Activated CD8-positive, alpha-beta memory T cell treated with anti-CD3 and anti-CD28 coated beads for 36 hours (primary cell): ENCODE data around the gene PIEZO2. TPM values are rescaled to one million over a fixed set of nuclear protein-coding genes. Genes with fewer than 3 reads are reported as not detected.

ENCODE experiments used
- CTCF ChIA-PET: fragments of 350-600 bp; sonication (Branson Sonifier 250); formaldehyde crosslinking; loops from one replicate; lab custom pipeline; 2021; ENCODE audit warnings: antibody characterized with exemption; lab: Charles Lee
- POLR2A ChIA-PET: fragments of 350-600 bp; sonication (Branson Sonifier 250); formaldehyde crosslinking; loops from one replicate; lab custom pipeline; 2021; ENCODE audit warnings: antibody characterized with exemption; lab: Charles Lee
- total RNA-seq, 2 experiments: library from RNA; stranded (reverse); gene quantifications; one replicate each; pipeline ENCODE4 v1.2.3, GENCODE V29; 2021

The PIEZO2 gene
- total RNA-seq, 2 experiments from 2014 or later, result not detected

DNA sequence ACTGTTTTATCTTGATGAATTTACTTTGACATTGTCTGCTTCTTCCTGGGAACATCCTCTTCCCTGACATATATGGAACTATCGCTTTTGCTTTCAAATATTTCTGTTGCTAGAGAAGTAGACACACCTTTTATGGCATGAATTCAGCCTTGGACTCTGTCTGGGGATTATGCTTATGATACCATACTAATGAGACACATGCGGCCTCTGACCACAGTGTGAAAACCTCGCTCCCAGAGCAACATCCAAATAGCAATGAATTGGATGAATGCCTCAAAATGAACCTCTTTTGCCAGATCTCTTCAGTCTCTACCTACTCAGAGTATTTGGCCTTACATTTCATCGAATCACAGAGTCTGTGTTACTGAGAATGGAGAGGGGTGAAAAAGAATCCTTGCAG is 70.9 kb downstream of the PIEZO2 start:
- ChIA-PET CTCF (no interaction called here), POLR2A (no interaction called here)

DNA sequence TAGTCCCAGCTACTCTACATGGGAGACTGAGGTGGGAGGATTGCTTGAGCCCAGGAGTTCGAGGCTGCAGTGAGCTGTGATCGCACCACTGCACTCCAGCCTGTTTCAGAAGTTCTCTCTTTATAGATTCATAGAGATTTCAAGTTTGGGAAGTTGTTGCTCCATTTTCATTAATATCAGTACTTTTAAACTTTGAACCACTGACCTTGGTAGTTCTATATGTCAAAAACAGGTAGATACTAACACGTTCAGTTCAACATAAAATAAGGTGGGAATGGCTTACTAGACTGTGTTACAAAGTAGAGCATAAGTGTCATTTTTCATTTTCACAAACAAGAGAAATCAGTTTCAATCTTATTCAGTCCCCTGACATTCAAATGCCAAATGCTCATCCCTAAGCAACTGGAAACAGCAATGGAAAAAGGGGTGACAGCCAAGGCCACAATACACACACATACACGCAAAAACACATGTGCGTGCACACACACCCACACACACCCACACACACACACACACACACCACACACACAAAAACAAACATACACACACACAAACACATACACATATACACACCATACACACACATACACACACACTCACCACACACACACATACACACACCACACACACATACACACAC is 71.7 kb downstream of the PIEZO2 start:
- ChIA-PET CTCF (no interaction called here), POLR2A (no interaction called here)

DNA sequence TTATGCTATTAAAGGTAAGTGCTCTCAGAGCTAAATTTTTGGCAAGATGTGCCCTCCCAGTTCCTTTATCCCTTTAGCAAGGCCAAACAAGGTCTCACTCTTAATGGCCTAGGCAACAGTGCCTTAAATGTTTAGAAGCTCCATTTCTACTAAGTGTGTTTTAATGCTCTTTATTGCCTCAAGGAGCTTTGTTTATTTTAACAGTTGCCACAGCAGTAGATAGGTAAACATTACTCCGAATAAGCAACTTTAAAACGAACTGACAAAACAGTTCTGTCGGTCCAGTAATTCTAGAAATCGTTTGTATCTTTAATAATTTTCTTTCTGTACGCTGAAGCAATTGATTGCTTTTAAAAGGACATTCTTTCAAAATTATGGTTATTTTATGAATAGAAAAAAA is 74.5 kb downstream of the PIEZO2 start:
- ChIA-PET POLR2A (no interaction called here), CTCF (no interaction called here)

DNA sequence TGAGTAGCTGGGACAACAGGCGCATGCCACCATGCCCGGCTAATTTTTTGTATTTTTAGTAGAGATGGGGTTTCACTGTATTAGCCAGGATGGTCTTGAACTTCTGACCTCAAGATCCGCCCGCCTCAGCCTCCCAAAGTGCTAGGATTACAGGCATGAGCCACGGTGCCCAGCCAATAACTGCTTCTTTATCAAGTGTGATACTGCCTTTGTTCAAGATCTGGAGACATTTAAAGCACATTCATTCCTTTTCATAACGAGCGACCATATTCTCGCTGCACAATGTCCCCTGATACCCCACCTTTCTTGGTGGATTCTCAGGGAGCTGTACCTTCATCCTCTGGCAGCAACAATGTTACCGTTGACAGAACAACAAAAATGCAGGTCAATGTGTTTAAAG is 75.4 kb downstream of the PIEZO2 start:
- CTCF ChIA-PET, result no interaction called here
- POLR2A ChIA-PET, result no interaction called here

DNA sequence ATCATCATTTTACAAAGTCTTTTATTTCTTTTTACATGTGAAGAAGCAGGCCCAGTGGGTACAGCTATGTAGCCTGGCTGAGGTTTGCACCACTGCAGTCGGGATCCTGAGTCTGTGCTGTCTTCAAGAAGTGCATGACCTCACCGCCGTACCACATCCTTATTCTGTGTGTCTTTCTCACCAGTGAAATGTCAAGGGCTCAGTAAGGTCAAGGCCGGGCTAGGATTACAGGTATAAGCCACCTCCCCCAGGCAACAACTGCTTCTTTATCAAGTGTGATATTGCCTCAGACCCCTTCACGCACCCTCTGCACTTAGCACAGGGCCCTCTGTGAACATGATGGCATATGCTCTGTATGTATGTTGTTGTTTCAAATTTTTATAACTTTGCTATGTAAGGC is 76.7 kb downstream of the PIEZO2 start:
- CTCF ChIA-PET, result no interaction called here
- POLR2A ChIA-PET, result no interaction called here

DNA sequence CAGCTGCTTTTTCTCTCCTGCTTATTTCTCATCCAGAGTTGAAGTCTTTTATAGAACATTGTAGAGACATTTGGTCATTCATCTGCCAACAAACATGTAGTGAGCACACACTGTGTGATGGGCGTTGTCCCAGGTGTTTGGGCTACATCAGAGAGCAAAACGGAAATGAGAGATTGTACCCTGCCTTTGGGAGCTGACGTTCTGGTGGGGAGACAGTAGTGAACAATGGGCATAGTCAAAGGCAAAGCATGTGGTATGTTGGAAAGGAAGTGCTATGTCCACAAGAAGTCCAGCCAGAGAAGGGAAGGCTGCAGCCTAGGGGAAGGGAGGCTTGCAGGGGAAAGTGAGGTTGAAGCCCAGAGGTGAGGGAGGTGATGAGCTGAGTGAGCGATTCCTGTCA is 78.1 kb downstream of the PIEZO2 start:
- CTCF ChIA-PET, result no interaction called here
- POLR2A ChIA-PET, result no interaction called here

DNA sequence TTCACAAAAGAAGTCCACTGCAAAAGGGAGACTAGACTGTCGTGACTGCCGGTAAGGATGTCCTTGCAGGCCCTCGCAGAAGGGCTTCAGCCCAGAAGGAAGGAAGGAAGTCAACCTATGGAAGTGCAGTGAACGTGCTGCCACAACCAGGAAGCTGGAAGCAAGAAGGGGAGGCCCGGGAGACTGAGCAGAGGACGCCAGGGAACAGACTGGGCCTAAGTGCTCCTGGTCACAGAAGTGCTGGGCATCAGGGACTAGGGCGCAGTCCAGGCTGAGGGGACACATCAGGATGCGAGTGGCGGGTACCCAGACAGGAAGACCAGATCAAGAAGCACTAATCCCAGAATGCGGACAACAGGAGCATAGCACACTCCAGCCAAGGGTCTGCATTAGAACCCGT is 78.8 kb downstream of the PIEZO2 start:
- POLR2A ChIA-PET, result no interaction called here
- CTCF ChIA-PET, result no interaction called here

DNA sequence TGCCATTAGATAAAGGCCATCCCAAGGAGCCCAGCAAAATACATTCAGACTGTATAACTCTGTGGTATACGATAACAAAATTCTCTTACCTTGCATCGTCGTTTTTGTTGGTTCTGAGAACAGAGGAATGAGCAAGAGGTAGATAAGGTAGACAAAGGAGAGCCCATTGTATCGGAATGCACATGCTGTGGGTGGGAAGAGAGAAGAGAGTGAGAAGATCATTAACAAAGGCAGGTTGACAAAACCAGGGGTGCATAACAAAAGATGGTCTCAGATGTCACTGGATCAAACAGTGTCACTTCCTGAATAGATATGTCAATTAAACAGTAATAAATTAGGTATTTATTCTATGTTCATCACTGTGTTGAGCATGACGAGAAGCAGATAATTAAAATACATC is 83.3 kb downstream of the PIEZO2 start:
- POLR2A ChIA-PET, result no interaction called here

DNA sequence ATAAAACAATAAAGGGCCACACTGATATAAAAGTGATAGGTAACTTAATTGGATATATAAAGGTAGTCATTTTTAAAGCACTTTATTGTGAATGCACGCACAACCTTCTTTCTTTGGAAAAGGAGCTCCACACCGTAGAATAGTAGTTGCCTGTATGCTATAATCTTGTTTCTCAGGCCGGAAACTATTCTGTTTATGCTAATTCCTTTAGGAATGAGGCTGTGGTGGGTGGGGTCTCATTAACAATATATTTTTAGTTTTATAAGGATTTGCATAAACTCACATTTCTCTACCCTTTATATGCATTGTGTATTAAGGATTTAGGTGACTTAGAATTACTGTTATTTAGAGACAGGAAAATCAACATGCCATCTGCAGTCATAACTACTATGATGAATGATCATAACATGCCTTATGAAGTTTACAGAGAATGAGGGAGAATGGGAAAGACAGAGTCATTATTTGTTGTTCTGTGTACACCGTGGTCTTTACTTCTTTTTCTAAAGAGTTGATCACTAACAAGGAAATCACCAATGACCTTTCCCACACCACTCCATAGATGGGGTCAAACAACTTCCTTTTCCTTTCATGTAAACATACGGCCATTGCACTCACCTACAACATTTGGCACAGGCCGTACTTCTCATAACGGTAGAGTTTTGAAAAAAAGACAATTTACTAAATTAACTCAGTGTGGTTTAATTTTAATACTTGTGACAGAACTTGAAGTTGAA is 84.5 kb downstream of the PIEZO2 start:
- CTCF ChIA-PET, result no interaction called here

More for the DNA sequence above, 83.3 kb downstream of the PIEZO2 start:
- CTCF ChIA-PET, result no interaction called here

DNA sequence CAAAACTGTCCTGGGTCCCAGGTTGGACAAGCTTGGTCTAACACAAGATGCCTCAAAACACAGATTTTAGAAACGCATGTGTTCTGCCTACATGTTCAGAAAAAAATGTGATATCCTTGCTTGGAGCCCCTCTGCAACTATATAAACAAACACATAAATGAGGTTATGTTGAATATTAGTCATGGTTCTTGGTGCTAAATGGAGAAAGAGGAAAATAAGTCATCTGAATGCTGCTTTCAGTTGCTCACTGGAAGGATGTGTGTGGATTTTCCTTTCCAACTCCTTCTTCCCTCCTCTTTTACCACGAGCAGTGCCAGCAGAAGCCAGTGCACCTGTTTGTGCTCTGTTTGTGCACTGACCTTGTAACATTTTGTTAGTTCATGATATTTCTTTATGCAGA is 85.3 kb downstream of the PIEZO2 start:
- POLR2A ChIA-PET, result no interaction called here
- CTCF ChIA-PET, result no interaction called here

More for the DNA sequence above, 84.5 kb downstream of the PIEZO2 start:
- POLR2A ChIA-PET, result no interaction called here

DNA sequence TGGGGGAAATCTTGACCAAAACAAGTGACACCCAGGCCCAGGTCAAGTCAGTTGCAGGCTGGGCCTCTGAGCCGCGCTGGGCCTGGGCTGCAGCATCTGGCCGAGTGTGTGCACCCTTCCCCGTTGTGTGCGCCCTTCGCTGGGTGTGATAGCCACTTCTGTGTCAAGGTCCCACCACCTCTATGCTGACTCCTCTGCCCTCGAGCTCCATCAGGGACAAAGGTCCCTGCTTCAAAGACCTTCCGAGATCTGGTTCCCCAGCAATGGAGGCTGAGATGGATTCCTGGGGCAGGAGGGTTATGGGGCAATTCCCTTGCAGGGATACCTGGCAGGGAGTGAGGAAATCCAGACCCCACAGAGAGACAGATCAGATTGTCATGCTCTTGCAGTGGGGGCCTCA is 93.6 kb downstream of the PIEZO2 start:
- POLR2A ChIA-PET, result no interaction called here
- CTCF ChIA-PET, result no interaction called here

DNA sequence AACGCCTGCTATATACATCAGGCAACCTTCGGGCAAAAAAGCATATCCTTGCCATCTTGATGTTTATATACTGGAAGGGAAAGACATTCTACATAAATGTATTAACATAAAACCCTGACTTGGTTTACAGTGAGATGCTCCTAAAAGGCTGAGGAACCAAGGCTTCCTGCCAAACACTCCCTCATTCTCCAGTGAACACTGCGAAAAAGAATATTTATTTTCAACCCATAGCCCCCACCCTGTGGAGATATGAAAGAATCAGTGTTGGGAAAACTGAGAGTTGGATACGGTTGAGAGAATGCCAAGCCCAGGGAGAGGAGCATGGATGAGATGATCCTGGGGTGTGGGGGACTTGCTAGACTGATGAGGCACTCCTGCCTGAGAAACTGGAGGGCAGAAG is 94.9 kb downstream of the PIEZO2 start:
- ChIA-PET CTCF (no interaction called here), POLR2A (no interaction called here)

DNA sequence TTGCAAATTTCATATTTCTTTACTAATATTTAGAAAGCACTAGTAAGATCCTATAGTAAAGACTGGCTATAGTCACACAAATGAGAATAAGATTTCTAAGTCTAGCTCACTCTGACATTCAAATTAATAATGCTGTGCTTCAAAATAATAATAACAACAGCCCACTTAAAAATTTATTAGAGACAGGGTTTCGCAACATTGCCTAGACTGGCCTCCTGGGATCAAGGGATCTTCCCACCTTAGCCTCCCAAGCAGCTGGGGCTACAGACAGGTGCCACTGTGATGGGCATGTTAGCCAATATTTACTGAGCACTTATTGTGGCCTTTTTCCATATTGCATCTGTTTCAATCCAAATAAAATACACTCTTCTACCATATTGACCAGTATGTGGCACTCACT is 96.1 kb downstream of the PIEZO2 start:
- POLR2A ChIA-PET, result no interaction called here
- CTCF ChIA-PET, result no interaction called here

DNA sequence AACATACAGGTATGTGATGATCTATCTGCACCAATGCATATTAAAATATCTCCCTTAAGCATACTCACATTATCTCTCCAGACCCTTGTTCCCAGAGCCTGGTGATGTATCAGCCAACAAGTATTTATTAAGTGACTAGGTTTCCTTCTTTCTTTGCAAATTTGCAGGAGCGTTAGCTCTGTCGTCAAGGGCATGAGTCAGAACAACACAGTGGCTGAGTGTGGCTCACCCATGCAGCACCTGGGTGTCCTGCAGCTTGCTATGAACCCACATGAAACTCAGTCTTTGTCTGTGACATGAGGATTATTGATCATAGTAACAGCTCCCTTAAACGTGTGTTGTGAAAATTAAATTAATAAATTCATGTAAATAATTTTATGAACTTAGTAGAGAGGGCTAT is 96.6 kb downstream of the PIEZO2 start:
- CTCF ChIA-PET, result no interaction called here
- POLR2A ChIA-PET, result no interaction called here

DNA sequence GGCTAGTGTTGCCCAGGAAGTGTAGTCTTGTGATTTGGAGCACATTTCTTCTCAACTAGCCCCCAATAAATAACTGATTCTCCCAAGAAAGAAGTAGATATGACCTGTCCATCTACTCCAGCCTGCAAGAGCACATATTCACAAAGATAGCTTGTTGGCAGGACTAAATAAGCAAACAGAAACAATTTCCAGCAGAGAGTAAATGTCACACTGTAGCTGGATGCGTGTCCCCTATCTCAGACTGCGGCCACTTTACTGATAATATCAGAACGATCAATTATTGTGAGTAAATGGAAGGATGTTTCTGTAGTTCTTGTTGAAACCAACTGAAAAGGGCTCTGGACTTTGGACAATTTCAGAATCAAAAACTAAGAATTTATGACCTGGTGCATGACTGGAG is 97.9 kb downstream of the PIEZO2 start:
- ChIA-PET CTCF (no interaction called here), POLR2A (no interaction called here)

DNA sequence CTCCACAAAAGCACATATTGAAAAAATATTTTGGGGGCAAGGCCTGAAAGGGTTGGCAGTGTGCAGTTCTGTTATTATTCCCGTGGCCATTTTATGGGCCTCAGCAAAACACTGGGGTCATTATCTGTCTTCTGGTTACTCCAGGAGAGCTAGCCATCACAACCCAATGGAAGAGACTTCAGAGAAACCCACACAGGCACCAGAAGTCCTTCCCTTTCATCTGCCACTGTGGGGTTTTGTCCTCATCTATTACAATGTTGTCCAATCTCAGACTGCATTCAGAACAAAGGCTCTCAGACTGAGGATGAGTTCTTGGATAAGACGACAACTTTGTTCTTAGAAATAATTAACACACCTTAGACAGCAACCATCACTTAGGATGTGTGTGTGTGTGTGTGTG is 98.4 kb downstream of the PIEZO2 start:
- CTCF ChIA-PET, result no interaction called here
- POLR2A ChIA-PET, result no interaction called here

DNA sequence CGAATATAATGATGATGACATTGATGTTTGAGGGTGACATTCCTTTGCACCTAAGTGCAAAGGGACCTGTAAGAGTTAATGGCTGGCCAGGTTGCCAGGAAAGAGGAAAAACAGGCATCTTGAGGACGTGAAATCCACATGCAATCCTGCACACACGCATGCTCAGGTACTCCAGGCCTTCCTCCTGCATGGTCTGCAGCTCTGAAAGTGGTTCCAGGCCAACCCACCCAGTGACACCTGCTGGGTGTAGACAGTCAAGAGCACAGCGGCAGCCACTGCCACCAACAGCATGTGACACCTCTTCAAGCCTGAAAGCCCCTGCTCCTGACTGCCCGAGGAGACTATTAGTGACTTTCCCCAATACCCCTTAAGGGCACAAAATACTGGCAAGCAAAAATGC is 101.6 kb downstream of the PIEZO2 start:
- CTCF ChIA-PET, result no interaction called here

DNA sequence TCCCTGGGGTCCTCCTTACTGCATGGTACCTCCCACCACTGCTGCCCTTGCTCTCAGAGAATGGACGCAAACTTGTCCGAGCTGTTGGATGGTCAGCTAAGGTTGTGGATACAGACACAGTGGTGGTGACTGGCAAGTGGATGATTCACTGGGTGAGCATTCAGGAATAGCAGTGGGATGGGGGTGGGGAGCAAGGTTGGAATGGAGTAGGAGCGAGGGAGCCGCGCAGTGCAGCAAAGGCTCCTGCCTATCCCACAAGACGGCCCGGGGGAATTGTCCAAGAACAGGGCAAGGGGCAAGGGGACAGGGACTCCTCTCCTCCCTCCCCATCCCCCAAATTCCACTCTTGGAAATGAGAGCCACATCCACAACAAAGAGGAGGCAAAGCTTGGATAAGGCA is 102.2 kb downstream of the PIEZO2 start:
- POLR2A ChIA-PET, result no interaction called here
- CTCF ChIA-PET, result no interaction called here

More for the DNA sequence above, 101.6 kb downstream of the PIEZO2 start:
- POLR2A ChIA-PET, result no interaction called here

DNA sequence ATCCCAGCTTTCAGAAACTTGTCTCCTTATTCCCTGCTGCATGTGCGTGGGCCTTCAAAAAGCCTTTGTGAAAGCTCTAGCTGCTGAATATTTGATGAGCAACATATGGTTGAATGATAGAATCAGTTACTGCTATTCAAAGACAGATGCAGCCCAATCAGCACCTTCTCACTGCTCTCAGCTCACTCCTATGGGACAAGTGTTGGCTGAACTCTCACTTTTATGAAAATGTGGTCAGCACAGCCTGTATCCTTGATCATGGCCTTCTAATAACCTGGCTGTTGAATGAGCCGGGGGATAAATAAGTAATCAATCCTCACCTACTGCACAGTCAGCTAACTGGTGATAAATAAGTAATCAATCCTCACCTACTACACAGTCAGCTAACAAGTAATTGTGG is 103.2 kb downstream of the PIEZO2 start:
- POLR2A ChIA-PET, result no interaction called here
- CTCF ChIA-PET, result no interaction called here

DNA sequence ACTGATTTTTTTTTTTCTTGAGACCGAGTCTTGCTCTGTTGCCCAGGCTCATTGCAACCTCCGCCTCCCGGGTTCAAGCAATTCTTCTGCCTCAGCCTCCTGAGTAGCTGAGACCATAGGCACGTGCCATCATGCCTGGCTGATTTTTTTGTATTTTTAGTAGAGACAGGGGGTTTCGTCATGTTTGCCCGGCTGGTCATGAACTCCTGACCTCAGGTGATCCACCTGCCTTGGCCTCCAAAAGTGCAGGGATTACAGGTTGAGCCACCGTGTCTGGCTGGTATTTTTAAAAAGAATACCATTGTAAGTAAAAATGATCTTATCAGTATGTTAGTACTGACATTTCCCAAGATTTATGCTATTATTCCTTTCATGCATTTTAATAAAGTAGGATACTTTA is 105.7 kb downstream of the PIEZO2 start:
- POLR2A ChIA-PET, result no interaction called here
- CTCF ChIA-PET, result no interaction called here

DNA sequence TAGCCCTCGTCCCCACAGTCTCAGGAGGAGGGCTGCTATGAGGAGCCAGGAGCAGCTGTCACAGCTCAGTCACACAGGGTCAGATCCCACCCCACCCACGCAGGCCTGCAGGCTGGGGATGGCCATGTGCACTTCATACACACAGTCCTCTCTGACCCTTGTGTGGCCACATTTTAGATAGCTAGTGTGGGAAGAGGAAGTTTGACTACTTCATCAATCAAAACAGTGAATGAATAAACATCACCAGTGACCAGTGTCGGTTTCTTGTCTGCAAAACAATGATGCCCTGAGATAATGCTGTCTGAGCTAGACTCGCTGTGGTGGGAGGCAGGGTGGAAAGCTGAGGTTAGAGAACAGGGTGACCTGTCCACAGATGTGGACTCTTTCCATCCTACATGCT is 107.1 kb downstream of the PIEZO2 start:
- CTCF ChIA-PET, result no interaction called here
- POLR2A ChIA-PET, result no interaction called here
